Measurements from ENCODE around the gene PLCB1. TPM values are rescaled to one million over a fixed set of nuclear protein-coding genes. Genes with fewer than 3 reads are reported as not detected.
A peak's percentile ranks its signal among the peaks of the same experiment; 100 is the strongest.

Gene PLCB1
- total and polyA plus RNA-seq, 2 donors (not counting 1 experiment from before 2014, with no cell fraction given), result 13.4 to 23.3 TPM

GRCh38 chr20:8127553-8128255 lies 4.4 kb upstream of the PLCB1 start:
- no peak overlapping the region for H3K4me3 ChIP-seq (replicated peaks in 1 of 4; ENCODE audit: control extremely low read depth in 1 of 4, insufficient read depth in 1 of 4, low read depth in 3 of 4, low read length in 4 of 4)
- no peak overlapping the region for H3K27ac ChIP-seq (ENCODE audit: insufficient read depth, low read length)
- no peaks in the 10 kb centered on the region for H3K27me3 ChIP-seq (ENCODE audit: control insufficient read depth, insufficient read depth, low read length)
- no peaks in the 10 kb centered on the region for H3K36me3 ChIP-seq (ENCODE audit: control insufficient read depth, insufficient read depth, low read length)
- H3K9me3 ChIP-seq (ENCODE audit: control insufficient read depth, insufficient read depth, low read depth, low read length), result no peaks in the 10 kb centered on the region
- no peak overlapping the region for H3K4me2 ChIP-seq (ENCODE audit: extremely low read depth, insufficient read depth, low read length)
- TF ChIP-seq EZH2 (IDR thresholded peaks at IDR 0.05; ENCODE audit: low read length, missing control alignments), result no peak
- no peak for TF ChIP-seq CTCF (conservative IDR thresholded peaks at IDR 0.05 in 1 of 2, IDR thresholded peaks at IDR 0.05 in 1 of 2; ENCODE audit: low read depth in 1 of 2, low read length in 2 of 2)
- H3K4me1 ChIP-seq (ENCODE audit: control insufficient read depth, extremely low read depth, insufficient read depth, low read length), result peaks cover 2% of the 10 kb centered on the region
- H4K20me1 ChIP-seq (ENCODE audit: control insufficient read depth, extremely low read depth, insufficient read depth, low read length), result no peaks in the 10 kb centered on the region
- H3K9ac ChIP-seq (ENCODE audit: insufficient read depth, low read length), result no peak overlapping the region
- H3K79me2 ChIP-seq (ENCODE audit: control insufficient read depth, insufficient read depth, low read length), result no peaks in the 10 kb centered on the region
- peak; percentile 34 to 39 for DNase-seq (ENCODE audit: low read depth in 2 of 2)
- H2AFZ ChIP-seq (ENCODE audit: low read length), result no peak overlapping the region

GRCh38 chr20:8128291-8129060 lies 3.6 kb upstream of the PLCB1 start:
- Histone ChIP-seq H3K27me3 (ENCODE audit: control insufficient read depth, insufficient read depth, low read length) (no peaks in the 10 kb centered on the region), H3K4me2 (ENCODE audit: extremely low read depth, insufficient read depth, low read length) (no peak overlapping the region), H3K36me3 (ENCODE audit: control insufficient read depth, insufficient read depth, low read length) (no peaks in the 10 kb centered on the region), H3K79me2 (ENCODE audit: control insufficient read depth, insufficient read depth, low read length) (peaks cover 3% of the 10 kb centered on the region), H3K9me3 (ENCODE audit: control insufficient read depth, insufficient read depth, low read depth, low read length) (no peaks in the 10 kb centered on the region), H3K27ac (ENCODE audit: insufficient read depth, low read length) (no peak overlapping the region), H3K4me1 (ENCODE audit: control insufficient read depth, extremely low read depth, insufficient read depth, low read length) (peaks cover 2% of the 10 kb centered on the region), H2AFZ (ENCODE audit: low read length) (no peak overlapping the region), H3K4me3 (replicated peaks in 1 of 4; ENCODE audit: control extremely low read depth in 1 of 4, insufficient read depth in 1 of 4, low read depth in 3 of 4, low read length in 4 of 4) (no peak overlapping the region), H3K9ac (ENCODE audit: insufficient read depth, low read length) (no peak overlapping the region), H4K20me1 (ENCODE audit: control insufficient read depth, extremely low read depth, insufficient read depth, low read length) (no peaks in the 10 kb centered on the region)
- TF ChIP-seq CTCF (conservative IDR thresholded peaks at IDR 0.05 in 1 of 2, IDR thresholded peaks at IDR 0.05 in 1 of 2; ENCODE audit: low read depth in 1 of 2, low read length in 2 of 2) (no peak), EZH2 (IDR thresholded peaks at IDR 0.05; ENCODE audit: low read length, missing control alignments) (no peak)
- DNase-seq (ENCODE audit: low read depth in 2 of 2), result no peak

- Histone ChIP-seq H3K27ac (ENCODE audit: insufficient read depth, low read length) (no peak overlapping the region), H3K4me1 (ENCODE audit: control insufficient read depth, extremely low read depth, insufficient read depth, low read length) (peaks cover 2% of the 10 kb centered on the region), H3K4me2 (ENCODE audit: extremely low read depth, insufficient read depth, low read length) (no peak overlapping the region), H4K20me1 (ENCODE audit: control insufficient read depth, extremely low read depth, insufficient read depth, low read length) (no peaks in the 10 kb centered on the region), H3K9me3 (ENCODE audit: control insufficient read depth, insufficient read depth, low read depth, low read length) (no peaks in the 10 kb centered on the region), H3K9ac (ENCODE audit: insufficient read depth, low read length) (no peak overlapping the region), H3K79me2 (ENCODE audit: control insufficient read depth, insufficient read depth, low read length) (peaks cover 5% of the 10 kb centered on the region), H3K27me3 (ENCODE audit: control insufficient read depth, insufficient read depth, low read length) (no peaks in the 10 kb centered on the region), H3K4me3 (replicated peaks in 1 of 4; ENCODE audit: control extremely low read depth in 1 of 4, insufficient read depth in 1 of 4, low read depth in 3 of 4, low read length in 4 of 4) (no peak overlapping the region), H2AFZ (ENCODE audit: low read length) (no peak overlapping the region), H3K36me3 (ENCODE audit: control insufficient read depth, insufficient read depth, low read length) (no peaks in the 10 kb centered on the region)
- TF ChIP-seq CTCF (conservative IDR thresholded peaks at IDR 0.05 in 1 of 2, IDR thresholded peaks at IDR 0.05 in 1 of 2; ENCODE audit: low read depth in 1 of 2, low read length in 2 of 2), result no peak
- no peak for TF ChIP-seq EZH2 (IDR thresholded peaks at IDR 0.05; ENCODE audit: low read length, missing control alignments)
- peak; percentile 49 to 53 for DNase-seq (ENCODE audit: low read depth in 2 of 2)
These were observed 2.7 kb upstream of the PLCB1 start for GRCh38 chr20:8129211-8129976.
